ENCODE data around the gene THTPA.

The THTPA gene

DNA sequence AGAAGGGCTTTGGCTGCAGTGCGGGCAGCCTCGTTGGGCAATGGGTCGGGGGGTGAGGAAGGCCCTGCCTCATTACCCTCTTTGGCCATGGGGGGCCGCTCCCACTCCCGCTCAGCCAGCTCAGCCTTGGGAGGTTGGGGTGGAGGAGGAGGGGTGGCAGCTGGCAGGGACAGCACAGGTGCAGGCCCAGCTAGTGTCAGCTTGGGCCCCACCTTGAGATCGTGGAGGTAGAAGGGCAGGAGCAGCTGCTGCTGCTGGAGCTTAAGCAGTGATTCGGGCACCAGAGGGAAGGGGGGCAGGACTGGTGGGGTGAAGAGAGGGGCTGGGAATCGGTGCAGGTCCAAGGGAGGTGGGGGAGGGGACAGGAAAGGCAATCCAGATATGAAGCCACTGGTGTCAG is 30.5 kb upstream of the THTPA start:
- Histone ChIP-seq H3K9me3 (ENCODE audit: insufficient read depth, low read length, severe bottlenecking) (no peaks in the 10 kb centered on the region), H3K4me1 (ENCODE audit: insufficient read depth, low read length) (peaks cover 4% of the 10 kb centered on the region), H4K20me1 (ENCODE audit: insufficient read depth, low read length) (no peaks in the 10 kb centered on the region), H3K9ac (ENCODE audit: low read depth, low read length) (no peak overlapping the region), H3K4me2 (ENCODE audit: insufficient read depth, low read length) (no peak overlapping the region), H3K27me3 (ENCODE audit: insufficient read depth, low read length, poor library complexity) (no peaks in the 10 kb centered on the region), H3K36me3 (ENCODE audit: insufficient read depth, low read length) (no peaks in the 10 kb centered on the region), H3K4me3 (ENCODE audit: low read depth in 1 of 2, low read length in 2 of 2) (no peak overlapping the region), H3K27ac (ENCODE audit: low read length) (no peak overlapping the region), H3K79me2 (ENCODE audit: insufficient read depth, low read length) (no peaks in the 10 kb centered on the region), H2AFZ (ENCODE audit: low read depth, low read length) (no peak overlapping the region)
- ATAC-seq (ENCODE audit: insufficient read depth, low read depth) (no peak), DNase-seq (no peak)
- TF ChIP-seq, protein P1, sequence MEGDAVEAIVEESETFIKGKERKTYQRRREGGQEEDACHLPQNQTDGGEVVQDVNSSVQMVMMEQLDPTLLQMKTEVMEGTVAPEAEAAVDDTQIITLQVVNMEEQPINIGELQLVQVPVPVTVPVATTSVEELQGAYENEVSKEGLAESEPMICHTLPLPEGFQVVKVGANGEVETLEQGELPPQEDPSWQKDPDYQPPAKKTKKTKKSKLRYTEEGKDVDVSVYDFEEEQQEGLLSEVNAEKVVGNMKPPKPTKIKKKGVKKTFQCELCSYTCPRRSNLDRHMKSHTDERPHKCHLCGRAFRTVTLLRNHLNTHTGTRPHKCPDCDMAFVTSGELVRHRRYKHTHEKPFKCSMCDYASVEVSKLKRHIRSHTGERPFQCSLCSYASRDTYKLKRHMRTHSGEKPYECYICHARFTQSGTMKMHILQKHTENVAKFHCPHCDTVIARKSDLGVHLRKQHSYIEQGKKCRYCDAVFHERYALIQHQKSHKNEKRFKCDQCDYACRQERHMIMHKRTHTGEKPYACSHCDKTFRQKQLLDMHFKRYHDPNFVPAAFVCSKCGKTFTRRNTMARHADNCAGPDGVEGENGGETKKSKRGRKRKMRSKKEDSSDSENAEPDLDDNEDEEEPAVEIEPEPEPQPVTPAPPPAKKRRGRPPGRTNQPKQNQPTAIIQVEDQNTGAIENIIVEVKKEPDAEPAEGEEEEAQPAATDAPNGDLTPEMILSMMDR (IDR thresholded peaks at IDR 0.05; ENCODE audit: borderline replicate concordance, extremely low read depth, low read length, poor library complexity, severe bottlenecking) = no peak
- no peak for TF ChIP-seq EZH2 (IDR thresholded peaks at IDR 0.05; ENCODE audit: borderline replicate concordance, low read depth, low read length, severe bottlenecking)

DNA sequence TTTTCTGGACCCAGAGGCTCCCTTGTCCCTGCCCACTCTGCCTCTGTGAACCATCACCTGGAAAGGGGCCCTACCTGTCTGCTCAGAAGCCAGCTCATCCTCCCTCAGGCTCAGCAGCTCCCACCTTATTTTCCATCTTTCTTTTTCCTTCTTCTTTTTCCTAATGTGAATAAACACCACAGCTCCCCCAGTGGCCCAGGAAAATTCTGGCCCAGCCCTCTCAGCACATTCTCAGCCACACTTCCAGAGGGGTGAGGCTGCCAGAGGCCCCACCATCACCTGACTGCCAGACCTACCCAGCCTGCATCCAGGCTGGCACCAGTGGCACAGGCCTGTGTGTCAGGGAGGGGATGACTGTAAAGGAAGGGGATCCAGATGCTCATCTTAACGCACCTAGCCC is 27.5 kb upstream of the THTPA start:
- H3K4me2 ChIP-seq (ENCODE audit: insufficient read depth, low read length) = no peak overlapping the region
- no peak overlapping the region for H3K27ac ChIP-seq (ENCODE audit: low read length)
- H3K4me1 ChIP-seq (ENCODE audit: insufficient read depth, low read length) = peaks cover 9% of the 10 kb centered on the region
- ATAC-seq (ENCODE audit: insufficient read depth, low read depth) (no peak), DNase-seq (no peak)
- H3K4me3 ChIP-seq (ENCODE audit: low read depth in 1 of 2, low read length in 2 of 2) = no peak overlapping the region
- no peaks in the 10 kb centered on the region for H3K79me2 ChIP-seq (ENCODE audit: insufficient read depth, low read length)
- H3K9ac ChIP-seq (ENCODE audit: low read depth, low read length) = no peak overlapping the region
- no peaks in the 10 kb centered on the region for H3K9me3 ChIP-seq (ENCODE audit: insufficient read depth, low read length, severe bottlenecking)
- no peaks in the 10 kb centered on the region for H4K20me1 ChIP-seq (ENCODE audit: insufficient read depth, low read length)
- no peak overlapping the region for H2AFZ ChIP-seq (ENCODE audit: low read depth, low read length)
- TF ChIP-seq EZH2 (IDR thresholded peaks at IDR 0.05; ENCODE audit: borderline replicate concordance, low read depth, low read length, severe bottlenecking) = no peak
- TF ChIP-seq, protein P1 (IDR thresholded peaks at IDR 0.05; ENCODE audit: borderline replicate concordance, extremely low read depth, low read length, poor library complexity, severe bottlenecking) = no peak
- no peaks in the 10 kb centered on the region for H3K36me3 ChIP-seq (ENCODE audit: insufficient read depth, low read length)
- no peaks in the 10 kb centered on the region for H3K27me3 ChIP-seq (ENCODE audit: insufficient read depth, low read length, poor library complexity)

DNA sequence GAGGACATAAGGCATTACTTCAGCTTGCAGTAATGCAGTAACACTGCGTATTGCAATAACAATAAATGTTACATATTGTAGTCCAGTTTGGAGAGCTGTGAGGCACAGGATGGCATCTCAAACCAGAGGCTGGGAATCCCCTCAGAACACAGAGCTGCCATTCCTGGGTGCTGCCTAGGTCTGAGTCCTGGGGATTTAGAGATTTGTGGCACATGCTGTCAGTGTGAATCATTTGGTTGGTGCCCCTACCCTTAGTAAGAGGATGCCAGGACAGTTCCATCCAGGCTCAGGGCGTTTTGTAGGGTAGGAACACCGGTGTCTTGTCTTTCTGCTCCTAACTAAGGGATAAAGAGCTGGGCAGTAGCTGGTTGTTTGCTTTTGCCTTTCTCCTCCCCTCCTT is 27.1 kb upstream of the THTPA start:
- no peak for ATAC-seq (ENCODE audit: insufficient read depth, low read depth)
- Histone ChIP-seq H3K4me2 (ENCODE audit: insufficient read depth, low read length) (no peak overlapping the region), H3K79me2 (ENCODE audit: insufficient read depth, low read length) (no peaks in the 10 kb centered on the region), H3K9ac (ENCODE audit: low read depth, low read length) (no peak overlapping the region), H3K9me3 (ENCODE audit: insufficient read depth, low read length, severe bottlenecking) (no peaks in the 10 kb centered on the region), H4K20me1 (ENCODE audit: insufficient read depth, low read length) (no peaks in the 10 kb centered on the region), H3K4me1 (ENCODE audit: insufficient read depth, low read length) (peaks cover 9% of the 10 kb centered on the region), H2AFZ (ENCODE audit: low read depth, low read length) (no peak overlapping the region), H3K27me3 (ENCODE audit: insufficient read depth, low read length, poor library complexity) (no peaks in the 10 kb centered on the region), H3K27ac (ENCODE audit: low read length) (no peak overlapping the region), H3K36me3 (ENCODE audit: insufficient read depth, low read length) (no peaks in the 10 kb centered on the region), H3K4me3 (ENCODE audit: low read depth in 1 of 2, low read length in 2 of 2) (no peak overlapping the region)
- TF ChIP-seq, protein P1 (IDR thresholded peaks at IDR 0.05; ENCODE audit: borderline replicate concordance, extremely low read depth, low read length, poor library complexity, severe bottlenecking) = no peak
- no peak for TF ChIP-seq EZH2 (IDR thresholded peaks at IDR 0.05; ENCODE audit: borderline replicate concordance, low read depth, low read length, severe bottlenecking)
- DNase-seq = no peak

Data from DND-41 (cell line).